CD4-positive, alpha-beta T cell (primary cell): ENCODE results near the gene TAF1C. TPM values are rescaled to one million over a fixed set of nuclear protein-coding genes. Genes with fewer than 3 reads are reported as not detected.

Source experiments
- ATAC-seq: fragments of 200-7000 bp; cut with Tn5 transposase; one replicate; pipeline ENCODE4 v1.10.0; 2022; ENCODE audit warnings: mild to moderate bottlenecking; ENCODE audit not compliant: poor library complexity
- CTCF ChIA-PET: fragments of 350-600 bp; sonication (Branson Sonifier 250); formaldehyde crosslinking; loops from one replicate; lab custom pipeline; 2021; ENCODE audit warnings: antibody characterized with exemption, inconsistent platforms; lab: Charles Lee
- POLR2A ChIA-PET: fragments of 350-600 bp; sonication (Branson Sonifier 250); formaldehyde crosslinking; loops from one replicate; lab custom pipeline; 2021; ENCODE audit warnings: antibody characterized with exemption, inconsistent platforms; lab: Charles Lee
- DNase-seq, 14 experiments: peaks; one replicate each; pipeline ENCODE4 v3.0.0-alpha.2; 2013 to 2020; ENCODE audit warnings: mixed read lengths in 2 of 14
- H3K27ac ChIP-seq, 2 donors: one replicate each; pipeline versions ENCODE4 v1.5.1 to v1.7.0; 2013; ENCODE audit warnings: low read length in 2 of 2, low read depth in 1 of 2, mild to moderate bottlenecking in 1 of 2
- H3K27me3 ChIP-seq, 2 experiments: 1 replicate in 1 of 2; 2 replicates in 1 of 2; pipeline versions ENCODE4 v1.6.1 to v1.7.0; 2013; ENCODE audit warnings: low read length in 2 of 2, control low read depth in 1 of 2, mild to moderate bottlenecking in 1 of 2, moderate library complexity in 1 of 2; ENCODE audit not compliant: insufficient read depth in 2 of 2, control insufficient read depth in 1 of 2
- H3K36me3 ChIP-seq: one replicate; pipeline ENCODE4 v1.6.1; 2013; ENCODE audit warnings: low read length, control low read depth; ENCODE audit not compliant: insufficient read depth
- H3K4me1 ChIP-seq: one replicate; pipeline ENCODE4 v1.6.1; 2013; ENCODE audit warnings: low read length, control low read depth; ENCODE audit not compliant: insufficient read depth
- H3K4me3 ChIP-seq: one replicate; pipeline ENCODE4 v1.5.1; 2013; ENCODE audit warnings: mild to moderate bottlenecking, low read length, moderate library complexity
- H3K9me3 ChIP-seq, 2 experiments: 1 replicate in 1 of 2; 2 replicates in 1 of 2; pipeline versions ENCODE4 v1.6.1 to v1.7.0; 2013; ENCODE audit warnings: low read length in 2 of 2, mild to moderate bottlenecking in 2 of 2, control low read depth in 1 of 2, moderate library complexity in 1 of 2; ENCODE audit not compliant: control insufficient read depth in 1 of 2, insufficient read depth in 1 of 2
- H3K27ac Mint-ChIP-seq: one replicate; pipeline ENCODE4 v1.8.0; 2020; ENCODE audit warnings: mixed read lengths
- H3K27me3 Mint-ChIP-seq: one replicate; pipeline ENCODE4 v1.8.0; 2021; ENCODE audit warnings: mixed read lengths
- H3K36me3 Mint-ChIP-seq: one replicate; pipeline ENCODE4 v1.8.0; 2021; ENCODE audit warnings: low read depth, mixed read lengths
- H3K4me1 Mint-ChIP-seq: one replicate; pipeline ENCODE4 v1.8.0; 2021; ENCODE audit warnings: low read depth, mixed read lengths
- H3K4me3 Mint-ChIP-seq: one replicate; pipeline ENCODE4 v1.8.0; 2020; ENCODE audit warnings: mild to moderate bottlenecking, mixed read lengths
- H3K9me3 Mint-ChIP-seq: one replicate; pipeline ENCODE4 v1.8.0; 2020; ENCODE audit warnings: mixed read lengths
- intact Hi-C, 2 experiments: fragments of 100-400 bp; cut with DNase I in 1 of 2; cut with micrococcal nuclease in 1 of 2; formaldehyde crosslinking; loops; one replicate each; pipeline versions ENCODE4 v1.15.1 to v1.9.0; 2023 to 2025; cut with DNase I, micrococcal nuclease
- total RNA-seq, 174 experiments: library from RNA in 2 of 174; stranded (reverse) in 2 of 174; gene quantifications; one replicate each; pipeline ENCODE4 v1.2.3 and lab custom pipeline; 2021 to 2026
- TF ChIP-seq, protein P1 (sequence below): fragments of 200-600 bp; IDR thresholded peaks from one replicate; pipeline ENCODE4 v1.8.0; 2022; ENCODE audit warnings: antibody characterized with exemption, mild to moderate bottlenecking

TAF1C gene
- total RNA-seq, 2 experiments from 2014 or later = 75.6 to 82.1 TPM

DNA sequence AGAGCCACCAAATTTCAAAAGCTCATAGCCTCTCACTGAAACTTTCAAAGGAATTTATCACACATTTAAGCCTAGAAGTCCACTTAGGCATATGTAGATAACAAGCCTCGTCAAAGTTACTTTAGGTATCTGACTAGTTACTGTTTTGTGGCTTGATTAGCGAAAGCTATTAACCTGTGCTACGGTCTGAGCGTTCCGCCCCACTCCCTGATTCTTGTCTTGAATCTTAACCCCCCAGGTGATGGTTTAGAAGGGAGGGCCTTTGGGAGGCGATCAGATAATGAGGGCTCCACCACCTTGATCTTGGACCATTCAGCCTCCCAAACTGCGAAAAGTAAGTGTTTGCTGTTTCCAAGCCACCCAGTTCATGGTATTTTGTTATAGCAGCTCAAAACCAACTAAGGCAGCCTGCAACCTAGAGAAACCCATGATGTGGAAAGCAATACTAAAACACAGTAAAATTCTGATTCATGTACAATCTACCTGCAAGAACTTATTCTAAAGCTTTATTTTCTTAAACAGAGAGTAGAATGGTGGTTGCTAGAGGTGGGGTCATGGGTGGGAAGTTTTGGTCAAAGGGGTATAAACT lies 49.0 kb downstream of the TAF1C start:
- Histone ChIP-seq H3K36me3 (no peaks in the 10 kb centered on the region), H3K4me1 (peaks cover 4% of the 10 kb centered on the region), H3K4me3 (no peak overlapping the region), H3K9me3 (no peaks in the 10 kb centered on the region), H3K27me3 (no peaks in the 10 kb centered on the region), H3K27ac (no peak overlapping the region)
- Mint-ChIP-seq H3K9me3 (no peaks in the 10 kb centered on the region), H3K4me3 (no peak overlapping the region), H3K36me3 (peaks cover 3% of the 10 kb centered on the region), H3K4me1 (peaks cover 21% of the 10 kb centered on the region), H3K27ac (no peak overlapping the region), H3K27me3 (no peaks in the 10 kb centered on the region)
- DNase-seq = no peak
- TF ChIP-seq, protein P1, sequence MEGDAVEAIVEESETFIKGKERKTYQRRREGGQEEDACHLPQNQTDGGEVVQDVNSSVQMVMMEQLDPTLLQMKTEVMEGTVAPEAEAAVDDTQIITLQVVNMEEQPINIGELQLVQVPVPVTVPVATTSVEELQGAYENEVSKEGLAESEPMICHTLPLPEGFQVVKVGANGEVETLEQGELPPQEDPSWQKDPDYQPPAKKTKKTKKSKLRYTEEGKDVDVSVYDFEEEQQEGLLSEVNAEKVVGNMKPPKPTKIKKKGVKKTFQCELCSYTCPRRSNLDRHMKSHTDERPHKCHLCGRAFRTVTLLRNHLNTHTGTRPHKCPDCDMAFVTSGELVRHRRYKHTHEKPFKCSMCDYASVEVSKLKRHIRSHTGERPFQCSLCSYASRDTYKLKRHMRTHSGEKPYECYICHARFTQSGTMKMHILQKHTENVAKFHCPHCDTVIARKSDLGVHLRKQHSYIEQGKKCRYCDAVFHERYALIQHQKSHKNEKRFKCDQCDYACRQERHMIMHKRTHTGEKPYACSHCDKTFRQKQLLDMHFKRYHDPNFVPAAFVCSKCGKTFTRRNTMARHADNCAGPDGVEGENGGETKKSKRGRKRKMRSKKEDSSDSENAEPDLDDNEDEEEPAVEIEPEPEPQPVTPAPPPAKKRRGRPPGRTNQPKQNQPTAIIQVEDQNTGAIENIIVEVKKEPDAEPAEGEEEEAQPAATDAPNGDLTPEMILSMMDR = no peak
- ChIA-PET POLR2A (no interaction called here), CTCF (interaction anchor here (1.3 to 1.7 kb wide), 2 partner anchors 10 to 49 kb away, joined by 3 to 7 read pairs; partner anchors contain the start of gene TAF1C)
- intact Hi-C loops = no loop called here
- no peak for ATAC-seq

DNA sequence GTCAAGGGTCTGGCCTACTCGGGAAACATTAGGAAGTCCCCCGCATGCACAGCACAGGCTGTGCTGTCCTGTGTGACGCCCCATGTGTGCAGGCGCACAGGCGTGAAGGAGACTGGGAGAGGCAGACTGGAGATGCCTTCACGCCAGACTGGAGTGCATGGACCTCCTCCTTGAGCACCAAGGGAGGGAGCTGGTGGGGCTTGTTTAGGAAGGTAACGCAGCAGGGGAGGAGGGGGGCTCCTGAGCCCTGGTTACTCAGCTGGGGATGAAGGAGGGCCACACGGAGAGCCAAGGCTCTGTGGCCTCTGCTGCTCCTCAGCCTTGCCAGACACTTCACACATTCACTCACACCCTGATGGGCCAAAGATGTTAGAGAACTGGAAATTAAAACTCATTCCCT lies 49.6 kb downstream of the TAF1C start:
- peaks cover 4% of the 10 kb centered on the region for H3K4me1 ChIP-seq
- Mint-ChIP-seq H3K4me3 (no peak overlapping the region), H3K27ac (no peak overlapping the region), H3K9me3 (no peaks in the 10 kb centered on the region), H3K27me3 (no peaks in the 10 kb centered on the region), H3K4me1 (peaks cover 21% of the 10 kb centered on the region), H3K36me3 (peaks cover 3% of the 10 kb centered on the region)
- no peaks in the 10 kb centered on the region for H3K36me3 ChIP-seq
- no peak overlapping the region for H3K27ac ChIP-seq
- CTCF ChIA-PET = interaction anchor here (1.7 kb wide), 1 partner anchor 50 kb away, joined by 7 read pairs; the partner anchor contains the start of gene TAF1C
- DNase-seq = no peak
- no peak for ATAC-seq
- H3K27me3 ChIP-seq = no peaks in the 10 kb centered on the region
- TF ChIP-seq, protein P1 = no peak
- POLR2A ChIA-PET = no interaction called here
- H3K9me3 ChIP-seq = no peaks in the 10 kb centered on the region
- no peak overlapping the region for H3K4me3 ChIP-seq
- intact Hi-C loops = no loop called here

DNA sequence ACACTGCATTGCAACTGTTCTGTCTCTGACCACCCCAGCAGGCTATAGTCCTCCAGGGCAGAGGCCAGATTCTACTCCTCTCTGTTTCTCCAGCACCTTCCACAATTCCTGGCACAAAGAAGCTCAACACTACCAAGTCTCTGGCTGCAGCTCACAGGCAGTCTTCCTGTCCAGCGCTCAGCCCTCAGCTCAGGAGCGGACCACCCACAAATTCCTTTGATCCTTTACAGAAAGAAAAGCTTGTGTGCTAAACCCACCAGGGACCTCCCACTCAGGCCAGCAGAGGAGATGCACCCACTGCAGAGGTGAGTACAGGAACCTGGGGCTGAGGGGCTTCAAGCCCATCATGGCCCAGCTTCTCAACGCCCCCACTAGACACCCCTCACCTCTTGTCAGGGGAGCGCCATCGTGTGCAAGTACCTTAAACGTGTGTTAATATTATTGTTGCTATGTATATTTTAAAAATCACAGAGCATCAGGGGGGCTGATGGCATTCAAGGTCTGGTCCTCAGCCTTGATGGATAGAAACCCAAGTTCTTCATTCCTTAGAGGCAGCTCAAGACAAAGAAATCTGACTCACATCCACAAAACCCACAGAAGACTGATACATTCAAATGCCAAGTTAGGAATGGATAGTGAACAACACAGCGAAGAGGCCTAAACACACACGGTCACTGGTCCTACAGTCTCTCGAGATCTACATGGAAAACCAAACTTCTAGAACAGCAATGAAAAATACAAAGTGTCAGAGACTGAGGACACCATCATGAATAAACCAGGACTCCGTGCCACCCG lies 50.3 kb downstream of the TAF1C start:
- POLR2A ChIA-PET = interaction anchor here (0.9 to 1.0 kb wide), 2 partner anchors 9 to 20 kb away, joined by 3 read pairs; partner anchors contain the start of genes DNAAF1, HSDL1 and MBTPS1

More for the DNA sequence above, 50.3 kb downstream of the TAF1C start:
- ATAC-seq (no peak), DNase-seq (no peak)
- Mint-ChIP-seq H3K9me3 (no peaks in the 10 kb centered on the region), H3K36me3 (peaks cover 3% of the 10 kb centered on the region), H3K4me3 (no peak overlapping the region), H3K27me3 (no peaks in the 10 kb centered on the region), H3K27ac (no peak overlapping the region), H3K4me1 (peaks cover 16% of the 10 kb centered on the region)
- H3K4me1 ChIP-seq = peaks cover 4% of the 10 kb centered on the region
- TF ChIP-seq, protein P1 = no peak
- no peak overlapping the region for H3K27ac ChIP-seq
- intact Hi-C loops = no loop called here
- H3K36me3 ChIP-seq = no peaks in the 10 kb centered on the region
- CTCF ChIA-PET = no interaction called here
- no peaks in the 10 kb centered on the region for H3K27me3 ChIP-seq
- H3K9me3 ChIP-seq = no peaks in the 10 kb centered on the region
- H3K4me3 ChIP-seq = no peak overlapping the region
